Measurements from ENCODE around the gene TTC7B. TPM values are rescaled to one million over a fixed set of nuclear protein-coding genes. Genes with fewer than 3 reads are reported as not detected.

Gene TTC7B
- total and polyA plus RNA-seq, 9 of the 15 experiments (the other 6 are each of a cell fraction or from before 2014, with no cell fraction given), result 2.2 to 77.2 (median 36.7) TPM

DNA sequence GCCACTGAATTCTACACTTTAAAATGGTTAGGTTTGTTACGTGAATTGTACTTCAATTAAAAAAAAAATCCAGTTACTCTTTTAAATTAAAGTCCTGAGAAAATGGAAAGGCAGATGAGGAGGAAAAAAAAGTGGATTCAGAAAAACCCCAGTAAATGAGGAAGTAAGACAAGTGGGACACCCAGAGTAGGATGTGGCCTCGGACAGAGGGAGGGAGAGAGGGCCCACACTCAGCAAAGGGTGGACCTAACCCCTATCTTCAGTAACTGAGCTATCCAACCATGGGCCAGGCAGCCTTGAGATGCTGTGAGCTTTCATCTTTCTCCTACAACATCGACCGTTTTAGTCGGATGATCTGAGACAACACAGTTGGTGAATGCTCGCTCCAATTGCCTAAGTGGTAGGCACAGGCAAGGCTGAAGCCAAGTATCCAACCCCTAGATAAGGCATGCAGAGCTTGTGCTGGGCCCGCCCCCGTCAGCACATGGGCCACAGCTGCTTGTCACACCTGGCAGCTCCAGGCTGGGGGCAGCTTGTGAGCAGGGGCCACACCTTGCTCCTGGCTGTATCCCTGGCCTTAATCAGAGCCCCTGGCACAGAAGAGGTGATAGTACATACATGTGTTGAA, 142.1 kb downstream of the TTC7B start:
- ATAC-seq (no peak), FAIRE-seq (no peak), DNase-seq (ENCODE audit: extremely low read depth in 1 of 4, low spot score in 3 of 4) (no peak)
- H3K27ac ChIP-seq (ENCODE audit: extremely low read depth, low read depth, low read length), result no peak overlapping the region
- ChIA-PET CTCF (ENCODE audit: low intra/inter-chr PET ratio) (no interaction called here), POLR2A (interaction anchor here (0.6 to 0.9 kb wide), 3 partner anchors 16 to 611 kb away, joined by 3 to 5 read pairs (median 3); no protein-coding TSS in a partner anchor)
- H3K4me3 ChIP-seq, result no peak overlapping the region
- H2AFZ ChIP-seq (ENCODE audit: low read depth, low read length), result no peak overlapping the region
- in situ Hi-C loops (cut with MboI) (no loop called here), intact Hi-C loops (cut with micrococcal nuclease) (no loop called here)
- H3K9ac ChIP-seq (ENCODE audit: insufficient read depth in 1 of 2, low read depth in 2 of 2, low read length in 2 of 2), result no peak overlapping the region
- WGBS (ENCODE audit: insufficient coverage, low coverage, missing lambda C conversion rate), result 73% methylated on average over 5 of the region's 8 CpGs
- TF ChIP-seq FOXK1 (CRISPR knock-in tag; IDR thresholded peaks at IDR 0.05; ENCODE audit: borderline replicate concordance) (no peak), HNRNPLL (IDR thresholded peaks at IDR 0.05; ENCODE audit: low read depth, low read length, poor library complexity, severe bottlenecking) (no peak), ARID1B (IDR thresholded peaks at IDR 0.05) (no peak), ZNF586 (CRISPR knock-in tag; conservative IDR thresholded peaks at IDR 0.05) (no peak), MCM5 (IDR thresholded peaks at IDR 0.05; ENCODE audit: low read depth) (no peak), GTF2F1 (IDR thresholded peaks at IDR 0.05; ENCODE audit: low read depth, low read length) (no peak), CBX5 (IDR thresholded peaks at IDR 0.05; ENCODE audit: borderline replicate concordance, low read depth) (no peak), POLR2G (IDR thresholded peaks at IDR 0.05; ENCODE audit: low read depth, low read length) (no peak), ZNF311 (CRISPR knock-in tag; IDR thresholded peaks at IDR 0.05) (no peak), ZFP1 (CRISPR knock-in tag; IDR thresholded peaks at IDR 0.05) (no peak), MAZ (CRISPR knock-in tag; conservative IDR thresholded peaks at IDR 0.05 in 1 of 2, IDR thresholded peaks at IDR 0.05 in 1 of 2) (no peak)
- TF ChIP-seq, protein P1, sequence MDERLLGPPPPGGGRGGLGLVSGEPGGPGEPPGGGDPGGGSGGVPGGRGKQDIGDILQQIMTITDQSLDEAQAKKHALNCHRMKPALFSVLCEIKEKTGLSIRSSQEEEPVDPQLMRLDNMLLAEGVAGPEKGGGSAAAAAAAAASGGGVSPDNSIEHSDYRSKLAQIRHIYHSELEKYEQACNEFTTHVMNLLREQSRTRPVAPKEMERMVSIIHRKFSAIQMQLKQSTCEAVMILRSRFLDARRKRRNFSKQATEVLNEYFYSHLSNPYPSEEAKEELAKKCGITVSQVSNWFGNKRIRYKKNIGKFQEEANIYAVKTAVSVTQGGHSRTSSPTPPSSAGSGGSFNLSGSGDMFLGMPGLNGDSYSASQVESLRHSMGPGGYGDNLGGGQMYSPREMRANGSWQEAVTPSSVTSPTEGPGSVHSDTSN (CRISPR knock-in tag; IDR thresholded peaks at IDR 0.05; ENCODE audit: low read depth), result no peak
- TF ChIP-seq, protein P1 (tag; conservative IDR thresholded peaks at IDR 0.05; ENCODE audit: low read depth), result no peak
- TF ChIP-seq, protein P2, sequence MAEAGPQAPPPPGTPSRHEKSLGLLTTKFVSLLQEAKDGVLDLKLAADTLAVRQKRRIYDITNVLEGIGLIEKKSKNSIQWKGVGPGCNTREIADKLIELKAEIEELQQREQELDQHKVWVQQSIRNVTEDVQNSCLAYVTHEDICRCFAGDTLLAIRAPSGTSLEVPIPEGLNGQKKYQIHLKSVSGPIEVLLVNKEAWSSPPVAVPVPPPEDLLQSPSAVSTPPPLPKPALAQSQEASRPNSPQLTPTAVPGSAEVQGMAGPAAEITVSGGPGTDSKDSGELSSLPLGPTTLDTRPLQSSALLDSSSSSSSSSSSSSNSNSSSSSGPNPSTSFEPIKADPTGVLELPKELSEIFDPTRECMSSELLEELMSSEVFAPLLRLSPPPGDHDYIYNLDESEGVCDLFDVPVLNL (CRISPR knock-in tag; IDR thresholded peaks at IDR 0.05; ENCODE audit: low read depth), result no peak
- no peaks in the 10 kb centered on the region for H3K9me1 ChIP-seq (ENCODE audit: control insufficient read depth, insufficient read depth, low read length)
- H3K79me2 ChIP-seq (ENCODE audit: control insufficient read depth, insufficient read depth, low read length), result no peaks in the 10 kb centered on the region
- H3K4me1 ChIP-seq (replicated peaks in 1 of 2; ENCODE audit: control insufficient read depth in 2 of 2, insufficient read depth in 2 of 2, low read length in 2 of 2), result no peaks in the 10 kb centered on the region
- no peaks in the 10 kb centered on the region for H4K20me1 ChIP-seq (replicated peaks; ENCODE audit: control insufficient read depth, insufficient read depth, low read length)
- peaks cover 50% of the 10 kb centered on the region; the same call in 1 of the 3 replicates for H3K36me3 ChIP-seq (ENCODE audit: control insufficient read depth, insufficient read depth, low read length)
- no peak overlapping the region for H3K4me2 ChIP-seq (ENCODE audit: insufficient read depth, low read length)
- no peaks in the 10 kb centered on the region for H3K9me3 ChIP-seq (replicated peaks; ENCODE audit: control insufficient read depth, insufficient read depth, low read depth, low read length)
- no peaks in the 10 kb centered on the region for H3K27me3 ChIP-seq (ENCODE audit: control insufficient read depth in 2 of 2, insufficient read depth in 2 of 2, low read length in 2 of 2)
- BruUV-seq (replicated peaks), result no TSS peak

All from K562 (cell line).